Activated CD8-positive, alpha-beta memory T cell treated with anti-CD3 and anti-CD28 coated beads for 36 hours (primary cell): ENCODE results near the gene NEK4. TPM values are rescaled to one million over a fixed set of nuclear protein-coding genes. Genes with fewer than 3 reads are reported as not detected.
"Not testable (repeated sequence)": the region's sequence is repeated elsewhere in the genome, so short reads cannot be mapped to it uniquely, and the experiment has no call there.

Experiments
- CTCF ChIA-PET: fragments of 350-600 bp; sonication (Branson Sonifier 250); formaldehyde crosslinking; loops from one replicate; lab custom pipeline; 2021; ENCODE audit warnings: antibody characterized with exemption; lab: Charles Lee
- POLR2A ChIA-PET: fragments of 350-600 bp; sonication (Branson Sonifier 250); formaldehyde crosslinking; loops from one replicate; lab custom pipeline; 2021; ENCODE audit warnings: antibody characterized with exemption; lab: Charles Lee
- total RNA-seq, 2 experiments: library from RNA; stranded (reverse); gene quantifications; one replicate each; pipeline ENCODE4 v1.2.3, GENCODE V29; 2021

NEK4 gene
- total RNA-seq, 2 experiments from 2014 or later, result 32.4 to 33.4 TPM

DNA sequence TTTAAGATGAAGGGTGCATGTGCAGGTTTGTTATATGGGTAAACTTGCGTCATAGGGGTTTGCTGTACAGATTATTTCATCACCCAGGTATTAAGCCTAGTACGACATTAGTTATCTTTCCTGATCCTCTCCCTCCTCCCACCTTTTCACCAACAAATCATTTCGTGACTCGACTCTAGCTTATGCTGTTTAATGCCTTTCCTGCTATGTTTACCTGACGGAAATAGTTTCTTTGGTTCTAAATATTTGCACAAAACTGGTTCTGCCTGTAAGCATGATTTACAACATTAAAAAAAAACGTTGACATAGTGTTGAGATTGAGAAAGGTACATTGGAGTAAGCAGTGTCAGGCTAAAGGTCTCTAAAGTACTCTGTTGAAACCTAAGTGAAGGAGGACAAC lies 82.5 kb downstream of the NEK4 start:
- POLR2A ChIA-PET, result no interaction called here
- CTCF ChIA-PET, result interaction anchor here (1.4 kb wide), 1 partner anchor 17 kb away, joined by 3 read pairs; no protein-coding TSS in a partner anchor

DNA sequence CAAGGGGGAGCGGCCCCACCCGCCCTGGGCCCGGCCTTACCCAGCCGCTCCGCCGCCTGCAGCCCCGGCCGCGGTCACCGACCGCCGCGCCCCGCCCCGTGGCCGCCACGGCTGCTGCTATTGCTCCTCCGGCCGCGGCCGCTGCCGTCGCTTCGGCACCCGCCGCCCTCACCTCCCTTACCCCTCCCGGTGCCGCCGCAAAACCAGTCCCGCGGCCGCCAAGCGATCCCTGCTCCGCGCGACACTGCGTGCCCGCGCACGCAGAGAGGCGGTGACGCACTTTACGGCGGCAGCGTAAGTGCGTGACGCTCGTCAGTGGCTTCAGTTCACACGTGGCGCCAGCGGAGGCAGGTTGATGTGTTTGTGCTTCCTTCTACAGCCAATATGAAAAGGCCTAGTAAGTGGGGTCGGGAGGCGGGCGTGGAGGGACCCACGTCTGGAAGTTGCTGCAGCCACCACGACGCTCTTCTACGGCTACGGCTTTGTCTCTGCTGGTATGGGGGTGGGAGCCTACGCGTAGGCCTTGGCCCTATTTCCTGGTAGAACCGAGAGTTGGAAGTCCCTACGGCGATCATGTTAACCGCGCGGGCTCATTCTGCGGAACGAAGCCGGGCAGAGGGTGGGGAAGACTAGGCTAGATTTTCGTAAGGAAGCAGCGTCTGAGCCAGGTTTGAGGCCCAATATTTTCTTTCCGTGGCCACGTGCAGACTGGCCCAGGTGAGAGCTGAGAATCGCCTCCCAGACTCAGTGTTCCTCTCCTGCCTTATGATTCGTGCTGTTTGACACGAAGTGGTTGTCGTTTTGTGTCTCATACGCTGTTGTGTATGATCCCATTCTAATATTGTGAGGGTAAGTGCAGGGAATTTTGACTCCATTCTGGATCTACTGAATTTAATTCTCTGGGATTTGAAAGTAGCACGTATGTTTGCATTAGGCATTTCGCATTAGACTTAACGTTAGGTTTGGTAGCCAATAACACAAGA lies 84.7 kb downstream of the NEK4 start, which contains the start of the genes GNL3 and PBRM1:
TSS of gene GNL3 (plus strand) at position 324 of the 983 bp plus-strand sequence. CDS start at position 385, 61 bp downstream.
TSS of gene PBRM1 (minus strand) at position 205 of the 983 bp plus-strand sequence.
- ChIA-PET POLR2A (interaction anchor here (1.2 to 1.8 kb wide), 2 partner anchors 15 to 20 kb away, joined by 3 to 8 read pairs; no protein-coding TSS in a partner anchor), CTCF (interaction anchor here (0.5 kb wide), 1 partner anchor 44 kb away, joined by 3 read pairs; no protein-coding TSS in a partner anchor)

DNA sequence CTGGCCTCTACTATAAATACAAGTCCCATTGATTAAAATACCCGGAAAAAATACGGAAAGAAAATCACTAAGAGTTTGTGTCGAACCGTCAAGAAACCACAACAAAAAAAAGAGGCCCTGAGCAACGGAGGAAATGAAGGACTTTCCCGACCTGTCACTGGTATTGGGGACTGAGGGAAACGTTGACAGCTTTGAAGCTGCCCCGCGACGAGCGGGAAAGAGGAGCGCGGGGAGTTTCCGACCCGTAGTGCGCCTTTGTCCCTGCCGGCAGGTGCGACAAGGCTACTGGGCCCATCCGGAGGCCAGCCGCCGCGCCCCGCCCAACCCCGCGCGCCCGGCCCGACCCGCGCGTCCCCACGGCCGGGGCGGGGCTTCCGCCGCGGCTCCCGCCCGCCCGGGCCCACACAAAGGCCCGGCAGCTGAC lies 85.4 kb downstream of the NEK4 start:
- ChIA-PET CTCF (no interaction called here), POLR2A (interaction anchor here (1.2 to 1.8 kb wide), 2 partner anchors 14 to 21 kb away, joined by 3 to 8 read pairs; no protein-coding TSS in a partner anchor)

DNA sequence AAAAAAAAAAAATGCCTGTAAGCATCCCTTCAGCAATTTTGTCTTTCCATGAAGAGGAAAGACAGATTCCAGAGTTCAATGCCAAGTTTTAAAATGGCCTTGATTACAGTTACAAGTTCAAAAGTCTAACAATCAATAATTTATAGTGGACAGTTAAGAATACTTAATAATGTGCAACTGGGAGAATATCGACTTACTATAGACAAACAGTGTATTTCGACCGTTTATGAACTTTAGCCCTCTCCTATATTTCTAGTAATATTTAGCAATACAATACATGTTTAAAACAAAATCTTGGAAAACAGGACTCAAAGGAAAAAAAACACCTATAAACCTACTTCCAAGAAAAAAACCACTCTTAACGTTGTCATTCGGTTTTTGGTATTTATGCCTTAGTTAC lies 86.6 kb downstream of the NEK4 start:
- ChIA-PET POLR2A (interaction anchor here (0.6 to 1.8 kb wide), 2 partner anchors 13 to 148 kb away, joined by 3 to 8 read pairs; partner anchors contain the start of gene UQCC5), CTCF (interaction anchor here (0.7 to 3.0 kb wide), 2 partner anchors 13 to 206 kb away, joined by 4 to 12 read pairs; no protein-coding TSS in a partner anchor)

DNA sequence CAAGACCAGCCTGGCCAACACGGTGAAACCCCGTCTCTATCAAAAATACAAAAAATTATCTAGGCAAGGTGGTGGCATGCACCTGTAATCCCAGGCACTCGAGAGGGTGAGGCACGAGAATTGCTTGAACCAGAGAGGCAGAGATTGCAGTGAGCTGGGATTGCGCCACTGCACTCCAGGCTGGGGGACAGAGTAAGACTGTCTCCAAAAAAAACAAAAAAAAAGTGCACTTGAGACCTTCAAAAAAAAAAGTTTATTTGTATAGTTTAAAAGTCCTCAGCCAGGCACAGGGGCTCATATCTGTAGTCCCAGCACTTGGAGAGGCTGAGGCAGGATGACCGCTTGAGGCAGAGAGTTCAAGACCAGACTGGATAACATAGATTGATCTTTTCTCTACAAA lies 87.1 kb downstream of the NEK4 start:
- ChIA-PET POLR2A (interaction anchor here (0.6 to 0.7 kb wide), 2 partner anchors 9 to 147 kb away, joined by 3 read pairs; partner anchors contain the start of gene UQCC5), CTCF (interaction anchor here (0.7 to 3.0 kb wide), 2 partner anchors 13 to 205 kb away, joined by 4 to 12 read pairs; no protein-coding TSS in a partner anchor)

DNA sequence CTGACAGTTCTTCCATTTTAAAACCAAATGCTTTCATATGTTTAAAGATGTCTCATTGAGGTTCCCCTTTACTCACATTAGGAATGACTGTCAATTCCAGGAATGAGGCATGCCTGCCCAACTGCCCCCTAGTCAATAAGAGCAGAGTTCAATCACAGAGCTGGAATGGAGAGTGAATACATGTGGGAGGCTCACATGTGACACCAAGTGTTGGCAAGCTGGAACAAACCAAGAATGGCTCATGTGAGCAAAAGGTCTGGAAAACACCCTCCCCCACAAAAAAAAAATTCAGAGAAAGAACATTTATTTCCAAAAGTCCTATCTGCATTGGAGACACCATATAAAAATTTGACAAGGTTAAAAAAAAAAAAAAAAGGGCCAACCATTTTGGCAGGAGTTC lies 88.7 kb downstream of the NEK4 start:
- POLR2A ChIA-PET, result interaction anchor here (0.6 kb wide), 1 partner anchor 11 kb away, joined by 6 read pairs; no protein-coding TSS in a partner anchor
- CTCF ChIA-PET, result interaction anchor here (3.0 kb wide), 1 partner anchor 11 kb away, joined by 12 read pairs; no protein-coding TSS in a partner anchor

DNA sequence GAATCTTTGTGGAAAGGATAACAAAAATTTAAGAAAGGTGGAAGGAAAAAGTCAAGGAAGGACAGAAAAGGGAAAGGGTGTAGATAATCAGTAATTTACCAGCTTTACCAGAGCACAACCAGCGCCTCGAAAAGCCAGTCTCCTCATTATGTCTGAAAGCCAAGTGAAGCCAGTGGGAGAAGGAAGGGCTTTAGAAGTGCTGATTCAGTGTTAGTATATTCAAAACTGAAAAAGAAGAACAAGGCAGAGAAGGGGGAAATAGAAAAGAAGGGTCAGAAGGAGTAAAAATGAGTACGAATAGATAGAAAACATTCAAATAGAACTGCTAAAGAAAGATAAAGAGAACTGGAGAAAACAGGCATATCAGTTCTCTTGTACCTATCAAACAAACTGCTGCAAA lies 89.1 kb downstream of the NEK4 start:
- CTCF ChIA-PET, result interaction anchor here (1.0 to 3.0 kb wide), 2 partner anchors 11 to 24 kb away, joined by 3 to 12 read pairs; partner anchors contain the start of genes GLT8D1 and SPCS1
- POLR2A ChIA-PET, result no interaction called here

DNA sequence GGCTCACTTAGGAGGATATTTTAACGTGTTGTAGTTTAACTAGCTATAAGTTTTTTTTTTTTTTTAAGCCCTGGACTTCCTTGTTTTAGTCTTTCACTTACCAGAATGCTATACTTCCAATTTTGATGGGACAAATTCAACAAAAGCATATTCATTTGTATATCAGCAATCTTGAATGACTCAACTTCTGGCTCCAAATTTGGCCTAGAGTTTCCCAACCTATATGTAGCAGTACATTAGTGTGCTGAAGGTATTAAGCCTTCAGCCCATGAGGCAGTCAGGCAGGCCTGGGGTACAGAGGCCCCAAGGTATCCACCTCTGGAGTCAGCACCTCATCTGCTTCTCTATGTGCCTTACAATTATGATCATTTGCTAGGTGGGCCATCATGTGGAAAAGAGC lies 90.9 kb downstream of the NEK4 start:
- ChIA-PET CTCF (interaction anchor here (0.6 kb wide), 1 partner anchor 359 kb away, joined by 5 read pairs; no protein-coding TSS in a partner anchor), POLR2A (no interaction called here)

DNA sequence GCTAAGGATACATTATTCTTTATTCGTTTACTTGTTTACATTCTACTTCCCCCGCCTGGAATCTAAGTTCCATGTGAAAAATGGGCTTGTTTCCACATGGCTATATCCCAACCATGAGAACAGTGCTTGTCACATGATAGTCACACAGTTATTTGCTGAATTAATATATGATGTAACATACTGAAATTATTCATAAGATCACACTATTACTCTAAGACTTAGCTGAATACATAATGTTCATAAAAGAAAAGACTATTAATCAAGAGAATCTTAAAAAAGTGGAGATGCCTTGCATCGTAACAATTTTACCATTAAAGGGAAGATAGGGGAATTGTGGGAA lies 91.6 kb downstream of the NEK4 start:
- ChIA-PET POLR2A (no interaction called here), CTCF (interaction anchor here (0.6 kb wide), 1 partner anchor 358 kb away, joined by 5 read pairs; no protein-coding TSS in a partner anchor)

DNA sequence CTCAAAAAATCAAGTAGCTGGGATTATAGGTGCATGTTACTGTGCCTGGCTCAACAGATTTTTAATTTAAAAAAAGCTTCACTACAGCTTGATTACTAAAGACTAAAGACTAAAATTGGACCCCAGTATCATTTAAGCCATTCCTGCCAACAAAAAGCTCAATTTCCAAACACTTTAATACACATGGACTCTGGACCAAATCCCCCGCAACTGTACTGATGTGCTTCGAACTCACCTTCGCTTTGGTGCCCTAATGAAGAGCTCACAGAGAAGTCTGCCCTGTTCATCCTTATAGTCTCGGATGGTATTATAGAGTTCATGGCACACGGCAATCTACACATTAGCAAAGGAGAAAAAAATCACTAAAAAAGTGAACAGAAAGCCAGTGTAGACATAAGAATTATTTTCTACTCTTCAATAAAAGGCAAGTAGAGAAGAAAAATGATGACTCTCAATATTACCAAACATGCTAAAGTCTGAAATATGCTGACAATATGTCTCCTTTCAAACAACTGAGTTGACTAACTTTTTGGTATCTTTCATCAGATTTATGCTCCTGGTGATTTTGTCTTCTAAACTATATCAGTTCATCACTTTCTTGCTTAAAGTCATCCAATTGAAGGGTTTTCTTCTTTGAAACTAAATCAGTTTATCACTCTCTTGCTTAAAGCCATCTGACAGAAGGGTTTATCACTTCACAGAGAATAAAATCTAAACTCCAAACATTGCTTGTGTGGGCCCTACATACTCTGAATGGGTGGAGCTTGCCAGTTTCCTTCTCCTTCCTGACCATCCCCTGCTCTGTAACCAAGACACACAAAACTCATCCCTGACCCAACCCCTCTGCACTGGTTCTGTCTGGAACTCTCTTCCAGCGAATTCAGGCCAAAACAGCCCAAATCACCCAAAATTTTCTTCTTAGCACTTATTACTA lies 92.2 kb downstream of the NEK4 start:
- CTCF ChIA-PET, result interaction anchor here (0.6 kb wide), 1 partner anchor 402 kb away, joined by 4 read pairs; no protein-coding TSS in a partner anchor
- POLR2A ChIA-PET, result interaction anchor here (0.6 kb wide), 1 partner anchor 753 kb away, joined by 4 read pairs; no protein-coding TSS in a partner anchor

DNA sequence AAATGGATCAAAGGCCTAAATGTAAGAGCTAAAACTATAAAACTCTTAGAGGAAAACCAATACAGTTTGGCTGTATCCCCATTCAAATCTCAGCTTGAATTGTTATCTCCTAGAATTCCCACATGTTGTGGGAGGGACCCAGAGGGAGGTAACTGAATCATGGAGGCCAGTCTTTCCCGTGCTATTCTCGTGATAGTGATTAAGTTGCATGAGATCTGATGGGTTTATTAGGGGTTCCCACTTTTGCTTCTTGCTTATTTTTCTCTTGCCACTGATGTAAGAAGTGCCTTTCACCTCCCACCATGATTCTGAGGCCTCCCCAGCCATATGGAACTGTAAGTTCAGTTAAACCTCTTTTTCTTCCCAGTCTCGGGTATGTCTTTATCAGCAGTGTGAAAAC lies 94.5 kb downstream of the NEK4 start:
- POLR2A ChIA-PET, CTCF ChIA-PET: not testable (repeated sequence)

DNA sequence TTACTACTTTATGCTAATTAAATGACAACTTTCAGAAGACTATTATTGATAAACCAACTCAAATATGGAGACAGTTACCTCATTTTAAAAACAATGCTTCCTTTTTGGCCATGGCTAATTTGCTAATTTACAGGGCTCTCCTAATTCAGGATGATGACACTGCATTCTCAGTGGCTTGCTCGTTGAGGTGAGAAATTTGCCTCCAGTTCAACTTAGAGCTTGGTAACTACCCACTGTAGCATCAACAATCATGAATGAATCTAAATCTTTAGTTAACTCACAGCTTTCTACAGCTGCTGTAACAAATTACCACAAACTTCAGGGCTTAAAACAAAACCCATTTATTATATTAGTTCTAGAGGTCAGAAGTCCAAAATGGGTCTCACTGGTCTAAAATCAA lies 99.1 kb downstream of the NEK4 start:
- CTCF ChIA-PET, result interaction anchor here (0.6 to 1.5 kb wide), 2 partner anchors 12 to 62 kb away, joined by 3 to 12 read pairs; no protein-coding TSS in a partner anchor
- POLR2A ChIA-PET, result interaction anchor here (1.3 kb wide), 2 partner anchors 11 to 13 kb away, joined by 6 to 8 read pairs; partner anchors contain the start of genes GNL3 and PBRM1

DNA sequence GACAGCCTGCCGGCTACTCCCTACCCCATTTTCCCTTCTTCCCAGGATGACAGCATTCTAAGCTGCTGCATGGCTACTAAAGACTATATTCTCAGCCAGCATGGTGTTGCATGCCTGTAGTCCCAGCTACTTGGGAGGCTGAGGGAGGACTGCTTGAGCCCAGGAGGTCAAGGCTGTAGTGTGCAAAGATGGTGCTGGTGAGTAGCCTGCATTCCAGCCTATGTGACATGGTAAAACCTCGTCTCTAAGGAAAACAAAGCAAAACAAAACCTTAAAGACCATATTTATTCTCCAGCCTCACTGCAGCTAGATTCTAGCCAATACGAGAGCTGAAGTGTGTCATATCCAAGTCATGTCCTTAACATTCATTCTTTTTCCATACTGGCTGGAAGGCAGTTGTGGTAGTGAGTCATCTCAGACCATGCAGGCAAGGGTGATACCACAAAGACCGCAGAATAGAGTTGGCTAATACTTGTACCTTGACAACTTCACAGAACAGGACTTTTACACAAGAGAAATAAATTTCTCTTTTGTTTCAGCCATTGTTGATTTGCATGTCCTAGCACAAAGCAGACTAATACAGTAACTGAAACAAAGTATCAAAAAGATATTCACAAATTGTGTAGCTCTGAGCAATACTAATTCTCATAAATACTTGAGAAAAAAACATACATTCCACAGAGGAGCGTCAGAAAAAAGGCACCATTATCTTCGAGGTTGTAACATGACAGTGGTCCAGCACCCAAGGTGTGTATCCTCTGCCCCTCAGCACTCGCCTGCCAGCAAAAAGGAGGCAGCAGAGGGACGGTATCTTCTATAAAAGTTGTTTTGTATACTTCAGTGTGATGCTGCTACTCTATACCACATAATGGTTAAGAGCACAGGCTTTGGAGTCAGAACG lies 99.9 kb downstream of the NEK4 start:
- POLR2A ChIA-PET, result interaction anchor here (1.3 kb wide), 2 partner anchors 11 to 14 kb away, joined by 6 to 8 read pairs; partner anchors contain the start of genes GNL3 and PBRM1
- CTCF ChIA-PET, result interaction anchor here (1.5 kb wide), 1 partner anchor 12 kb away, joined by 12 read pairs; no protein-coding TSS in a partner anchor

DNA sequence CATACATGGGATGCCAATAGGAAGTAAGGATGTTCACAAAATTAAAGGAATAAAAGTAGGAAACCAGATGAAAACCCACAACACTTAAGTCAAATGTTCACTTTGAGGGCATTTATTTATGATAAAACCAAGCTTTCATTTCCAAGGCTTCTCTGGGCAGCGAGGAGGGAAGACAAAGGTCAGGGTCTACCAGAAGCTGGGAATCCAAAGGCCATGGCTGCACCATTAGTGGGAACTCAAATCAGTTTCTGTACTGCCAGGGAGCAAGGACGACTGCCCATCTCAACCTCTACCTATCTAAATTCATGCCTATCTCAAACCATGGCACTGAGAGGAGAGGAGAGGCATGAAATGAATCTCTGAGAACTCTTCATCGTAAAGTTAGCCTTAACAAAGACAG lies 107.6 kb downstream of the NEK4 start:
- POLR2A ChIA-PET, result no interaction called here

DNA sequence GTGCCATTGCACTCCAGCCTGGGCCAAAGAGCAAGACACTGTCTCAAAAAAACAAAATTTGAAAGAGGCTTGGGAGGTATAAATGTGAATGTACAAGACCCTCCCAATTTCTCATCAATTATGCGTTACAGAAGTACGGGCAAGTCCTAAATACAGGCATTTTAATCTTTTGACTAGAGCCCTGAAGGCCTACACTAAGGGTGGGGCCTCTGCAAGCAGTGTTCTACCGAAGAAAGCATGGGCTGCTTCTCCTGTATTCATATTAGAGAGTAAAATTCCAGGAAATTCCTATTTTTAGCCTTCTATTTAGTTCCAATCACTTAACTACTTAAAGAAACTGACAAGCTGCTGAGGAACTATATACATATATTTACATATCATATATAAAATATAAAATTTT lies 110.7 kb downstream of the NEK4 start:
- POLR2A ChIA-PET, result no interaction called here
- CTCF ChIA-PET, result no interaction called here

More for the DNA sequence above, 107.6 kb downstream of the NEK4 start:
- CTCF ChIA-PET, result interaction anchor here (1.1 kb wide), 1 partner anchor 133 kb away, joined by 3 read pairs; no protein-coding TSS in a partner anchor
